Heart left ventricle (tissue), 13 donors: ENCODE data around the gene TGM1.

ENCODE experiments used
- CTCF ChIP-seq, 12 donors: fragments of 200-600 bp; sonication (generic) in 4 of 12; IDR thresholded peaks; one replicate each; pipeline versions ENCODE4 v1.5.0 to v1.8.0; 2018 to 2022; ENCODE audit warnings: antibody characterized with exemption in 12 of 12, mild to moderate bottlenecking in 5 of 12
- POLR2A ChIP-seq, 2 donors: fragments of 450-650 bp; IDR thresholded peaks; one replicate each; pipeline ENCODE4 v1.6.1; 2017; ENCODE audit warnings: antibody characterized with exemption in 2 of 2, mild to moderate bottlenecking in 2 of 2, moderate library complexity in 2 of 2
- donor health status: ischemic (EF 13 %, LVEDD 7.1; RV severe dilation, severe dysfunction).
- donor health status: DM: no; HTN: yes; CAD: no.
- donor health status: DM: no; HTN: no; CAD: no.
- donor health status: ischemic (EF 25% LVEDD 6.9; RV normal size, moderate dysfunction).
- donor health status: ischemic (EF 25% LVEDD 5.7; RV mildly dilated, moderate dysfunction).
- donor health status: ischemic (EF 35%, LVEDD 5.7; RV mildly dilated, moderate dysfunction).
- donor health status: nonischemic (EF 11% LVEDD 7.7; RV severe dilation, severe dysfunction).
- donor health status: DM: yes; HTN: yes; CAD: no.
- donor health status: PGD.
- donor health status: ischemic (EF 29% LVEDD 5.4; RV normal size, mild dysfunction).
- donor health status: nonischemic (EF 23%, LVEDD 6.1; RV moderate dilation, normal function).

GRCh38 chr14:24219521-24219920 is 43.5 kb downstream of the TGM1 start:
- no peak for TF ChIP-seq CTCF (IDR thresholded peaks at IDR 0.05)
- TF ChIP-seq POLR2A (IDR thresholded peaks at IDR 0.05), result no peak
